HG02840 (cell line): Measurements from ENCODE around the gene STK26.
"Not testable (repeated sequence)": the region's sequence is repeated elsewhere in the genome, so short reads cannot be mapped to it uniquely, and the experiment has no call there.

Source experiments
- ATAC-seq: cut with Tn5 transposase; IDR thresholded peaks from one replicate; pipeline ENCODE4 v1.9.1; 2021; ENCODE audit warnings: mild to moderate bottlenecking, moderate library complexity, moderate number of reproducible peaks; ENCODE audit not compliant: unreplicated experiment, low FRiP score

Gene STK26

DNA sequence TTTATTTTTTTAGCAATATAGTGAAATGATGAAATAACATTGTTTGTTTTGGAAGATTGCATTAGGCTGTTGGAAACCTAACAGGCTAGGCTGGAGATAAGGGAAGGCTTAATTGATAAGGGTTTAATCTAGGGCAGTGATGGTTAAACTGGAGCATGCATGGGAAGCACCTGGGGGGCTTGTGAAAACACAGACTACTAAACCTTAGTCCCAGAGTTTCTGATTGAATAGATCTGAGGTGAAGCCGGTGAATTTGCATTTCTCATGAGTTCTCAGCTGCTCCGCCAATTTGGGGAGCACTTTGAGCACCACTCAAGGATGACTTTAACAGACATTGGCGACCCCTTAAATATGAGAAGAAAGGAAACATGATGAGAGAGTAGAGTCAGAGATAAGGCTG is 11.5 kb downstream of the STK26 start:
- no peak for ATAC-seq

DNA sequence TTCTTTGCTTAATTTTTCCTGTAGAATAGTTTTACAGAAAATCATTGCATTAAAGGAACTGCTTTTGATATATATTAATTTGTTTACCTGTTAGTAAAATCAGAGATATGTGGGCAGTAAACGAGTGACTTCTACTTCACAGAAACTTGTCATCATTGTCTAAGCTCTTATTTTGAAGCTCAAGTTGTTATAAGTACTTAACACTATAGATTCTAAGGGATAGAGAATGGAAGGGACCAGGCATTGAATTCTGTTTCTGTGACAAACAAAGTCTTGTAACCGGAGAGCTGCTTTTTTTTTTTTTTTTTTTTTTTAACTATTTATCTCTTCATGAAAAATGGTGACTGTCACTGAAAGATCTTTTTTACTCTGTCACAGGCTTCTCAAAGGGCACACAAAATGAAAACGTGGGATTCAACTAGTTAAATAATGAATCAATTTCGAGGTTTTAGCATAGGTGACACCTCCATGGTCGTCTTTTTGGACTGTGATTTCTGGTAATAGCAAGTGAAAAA is 14.4 kb downstream of the STK26 start:
- no peak for ATAC-seq

DNA sequence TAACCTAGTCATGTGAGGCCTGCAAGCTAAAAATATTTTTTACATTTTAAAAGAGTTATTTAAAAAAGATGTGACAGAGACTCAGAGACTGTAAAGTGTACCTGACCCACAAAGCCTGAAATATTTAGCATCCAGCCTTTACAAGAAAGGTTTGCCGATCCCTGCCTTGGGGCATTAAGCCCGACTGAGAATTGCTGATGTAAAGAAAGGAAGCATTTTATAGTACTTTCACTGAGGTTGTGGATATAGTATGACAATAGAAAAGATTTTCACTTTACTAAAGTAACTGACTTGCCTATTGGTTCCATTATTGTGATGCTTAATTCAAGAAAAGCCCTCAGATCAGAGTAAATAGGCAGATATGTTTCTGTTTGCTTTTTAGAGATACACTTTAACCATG is 17.0 kb downstream of the STK26 start:
- no peak for ATAC-seq

DNA sequence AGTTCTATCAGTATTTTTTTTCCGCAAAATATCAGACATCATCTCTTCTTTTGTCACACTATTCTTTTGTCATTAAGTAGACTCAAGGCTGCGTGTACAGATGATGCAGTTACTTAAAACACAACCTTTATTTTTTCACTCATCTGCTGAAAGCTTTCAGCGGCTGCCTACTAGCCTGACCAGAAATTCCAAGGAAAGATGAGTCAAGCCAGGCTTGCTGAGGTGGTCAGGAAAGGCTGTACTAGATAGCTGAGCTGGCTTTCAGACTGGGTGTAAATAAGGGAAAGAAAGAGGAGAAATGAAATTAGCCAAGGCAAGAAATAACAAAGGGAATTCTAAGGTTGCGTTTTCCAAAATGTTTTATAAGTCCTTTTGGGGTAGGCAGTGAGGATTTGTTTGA is 17.9 kb downstream of the STK26 start:
- no peak for ATAC-seq

DNA sequence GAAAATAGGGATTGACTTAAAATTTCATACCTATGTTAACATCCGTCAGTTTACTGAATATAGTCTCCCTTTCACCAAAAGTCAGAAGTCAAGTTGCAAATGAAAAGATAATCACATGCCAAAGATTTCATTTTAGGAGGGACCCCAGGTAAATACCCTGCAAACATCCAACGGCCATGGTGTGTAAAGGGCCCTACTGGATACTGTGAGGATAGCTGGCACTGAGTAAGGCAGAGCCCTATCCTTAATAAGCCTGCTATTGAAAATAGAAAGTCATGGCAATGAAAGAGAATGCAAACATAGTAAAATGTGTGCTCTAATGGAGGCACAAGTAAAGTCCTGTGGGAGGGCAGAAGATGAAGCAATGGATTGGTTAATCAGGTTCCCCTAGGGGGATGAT is 20.9 kb downstream of the STK26 start:
- ATAC-seq = no peak

DNA sequence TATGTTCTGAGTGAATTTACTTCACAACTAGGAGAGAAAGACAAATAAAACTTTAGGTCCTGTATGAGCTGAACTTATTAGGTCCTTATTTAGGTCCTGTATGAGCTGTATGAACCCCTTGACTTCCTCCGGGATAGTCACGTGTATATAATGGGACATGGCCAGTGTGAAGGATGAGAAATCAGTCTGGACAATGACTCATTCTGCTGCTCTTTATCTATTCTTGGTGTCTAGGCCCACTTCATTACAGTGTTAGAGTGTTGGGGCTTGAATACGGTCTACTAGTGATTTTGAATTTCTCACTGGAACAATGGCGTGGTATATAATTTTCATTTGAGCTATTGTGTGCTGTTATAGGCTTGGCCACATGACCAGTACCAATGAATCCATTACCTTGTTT is 21.9 kb downstream of the STK26 start:
- ATAC-seq = no peak

DNA sequence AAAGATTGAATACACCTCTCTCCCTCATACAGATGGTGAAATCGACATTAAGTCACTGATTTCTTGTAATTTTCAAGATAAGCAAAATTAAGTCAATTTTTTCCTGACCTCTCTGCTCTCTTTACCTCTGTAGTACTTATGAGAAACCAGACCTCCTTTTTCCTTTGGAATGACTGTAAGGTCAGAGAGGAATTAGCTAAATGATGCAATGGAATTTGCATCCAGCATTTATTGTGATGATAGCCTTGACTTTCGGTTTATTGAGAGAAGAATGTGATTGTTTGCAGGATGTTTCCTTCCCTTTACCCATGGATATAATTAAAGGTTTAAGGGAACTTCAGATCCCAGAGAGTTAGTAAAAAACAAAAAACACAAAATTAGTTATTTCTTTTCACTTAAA is 22.4 kb downstream of the STK26 start:
- no peak for ATAC-seq

DNA sequence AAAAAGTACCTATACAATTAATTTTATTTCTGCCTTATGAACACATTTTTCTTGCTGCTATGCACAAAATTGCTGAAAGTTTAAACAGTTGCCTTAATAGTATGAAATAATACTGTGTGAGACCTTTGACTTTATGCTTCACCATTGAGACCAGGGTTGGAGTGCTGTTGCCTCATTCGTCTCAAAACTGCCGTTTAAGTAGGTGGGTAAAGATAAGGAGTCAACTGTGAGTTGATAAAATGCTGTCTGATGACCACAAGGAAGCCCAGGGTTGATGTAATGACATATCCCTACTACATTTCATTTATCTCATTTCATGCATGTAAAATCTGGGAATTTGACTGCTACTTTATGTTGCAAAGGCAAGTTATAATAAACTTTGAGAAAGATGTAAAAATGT is 23.4 kb downstream of the STK26 start:
- ATAC-seq = no peak

DNA sequence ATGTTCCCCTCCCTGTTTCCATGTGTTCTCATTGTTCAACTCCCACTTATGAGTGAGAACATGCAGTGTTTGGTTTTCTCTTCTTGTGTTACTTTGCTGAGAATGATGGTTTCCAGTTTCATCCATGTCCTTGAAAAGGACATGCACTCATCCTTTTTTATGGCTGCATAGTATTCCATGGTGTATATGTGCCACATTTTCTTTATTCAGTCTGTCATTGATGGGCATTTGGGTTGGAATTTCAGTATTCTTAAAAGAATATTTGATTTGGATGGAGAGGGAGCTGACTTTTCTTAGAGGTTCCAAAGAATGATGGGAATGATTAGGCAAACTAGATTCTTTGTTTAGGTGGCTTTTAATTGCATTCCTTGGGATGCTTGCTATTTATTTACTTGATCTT is 28.7 kb downstream of the STK26 start:
- not testable (repeated sequence) for ATAC-seq

DNA sequence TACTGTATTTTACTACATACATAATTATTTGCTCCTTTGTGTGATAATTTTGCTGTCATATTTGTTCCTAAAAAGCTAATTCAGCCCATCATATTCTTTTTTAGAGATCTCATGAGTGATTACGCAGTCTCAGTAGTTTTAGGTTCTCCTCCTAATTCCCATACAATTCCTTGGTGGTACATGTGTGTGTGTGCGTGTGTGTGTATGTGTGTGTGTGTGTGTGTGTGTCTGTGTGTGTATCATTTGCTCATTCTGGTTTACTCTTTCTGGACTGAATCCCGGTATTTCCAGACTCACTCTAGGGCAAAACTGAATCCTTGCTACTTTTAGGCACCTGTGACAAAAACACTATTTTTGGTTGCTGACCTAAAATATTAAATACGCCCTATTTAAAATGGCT is 34.9 kb downstream of the STK26 start:
- ATAC-seq = no peak

DNA sequence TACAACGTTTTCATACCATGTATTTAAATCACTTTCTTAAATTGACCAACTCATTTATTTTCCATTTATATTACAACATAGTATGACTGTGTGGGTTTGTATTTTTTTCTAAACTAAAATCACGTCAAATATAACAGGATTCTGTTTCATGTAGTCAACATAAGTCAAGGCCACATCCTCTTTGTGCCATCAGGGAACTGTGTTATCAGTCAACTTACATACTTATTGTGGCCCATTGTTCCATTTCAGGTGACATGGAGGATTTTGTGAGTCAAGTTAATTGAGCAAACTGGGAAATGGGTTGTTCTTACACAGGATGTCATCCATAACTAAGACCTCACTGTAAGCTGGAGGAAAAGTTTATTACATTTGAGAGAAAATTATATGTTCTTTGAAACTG is 35.9 kb downstream of the STK26 start:
- ATAC-seq = no peak

DNA sequence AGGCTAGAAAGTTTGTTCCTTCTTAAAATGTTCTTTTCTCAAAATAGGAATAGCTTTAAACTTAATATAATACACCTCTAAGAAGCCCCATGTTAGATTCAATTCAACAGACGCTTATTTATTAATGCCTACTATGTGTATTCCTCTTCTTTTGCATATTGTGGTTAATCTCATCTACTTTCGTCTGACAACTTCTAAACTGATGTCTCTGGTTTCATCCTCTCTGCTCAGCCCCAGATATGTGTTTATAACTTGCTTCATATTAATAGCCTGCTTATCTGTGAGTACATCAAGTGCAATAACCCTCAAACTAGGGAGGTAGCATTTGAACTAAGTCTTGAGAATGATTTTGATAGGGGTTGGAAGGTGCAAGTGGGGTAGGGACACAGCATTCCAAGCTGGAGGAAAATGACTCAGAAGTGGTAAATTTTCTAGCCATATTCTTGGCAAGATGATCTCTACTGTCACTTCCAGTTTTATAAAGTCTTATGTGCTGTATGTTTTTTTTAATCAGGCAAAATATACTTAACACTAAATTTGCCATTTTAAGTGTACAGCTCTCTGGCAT is 37.0 kb downstream of the STK26 start:
- ATAC-seq = no peak

DNA sequence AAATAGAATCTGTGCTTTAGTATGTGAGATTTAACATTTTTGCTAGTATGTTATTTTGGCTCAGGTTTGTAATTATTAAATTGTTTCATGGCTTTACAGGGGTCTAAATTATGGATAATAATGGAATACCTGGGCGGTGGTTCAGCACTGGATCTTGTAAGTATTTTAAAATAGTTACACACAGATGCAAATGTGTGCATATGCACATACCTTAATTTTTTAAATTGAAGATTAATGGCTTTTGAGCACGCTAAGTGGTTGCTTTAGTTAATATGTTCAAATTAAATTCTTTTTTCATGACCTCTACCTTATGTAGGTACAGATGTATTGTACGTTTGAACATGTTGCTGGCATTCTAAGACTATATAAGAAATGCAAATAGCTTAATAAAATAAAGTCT is 40.2 kb downstream of the STK26 start:
- ATAC-seq = no peak

DNA sequence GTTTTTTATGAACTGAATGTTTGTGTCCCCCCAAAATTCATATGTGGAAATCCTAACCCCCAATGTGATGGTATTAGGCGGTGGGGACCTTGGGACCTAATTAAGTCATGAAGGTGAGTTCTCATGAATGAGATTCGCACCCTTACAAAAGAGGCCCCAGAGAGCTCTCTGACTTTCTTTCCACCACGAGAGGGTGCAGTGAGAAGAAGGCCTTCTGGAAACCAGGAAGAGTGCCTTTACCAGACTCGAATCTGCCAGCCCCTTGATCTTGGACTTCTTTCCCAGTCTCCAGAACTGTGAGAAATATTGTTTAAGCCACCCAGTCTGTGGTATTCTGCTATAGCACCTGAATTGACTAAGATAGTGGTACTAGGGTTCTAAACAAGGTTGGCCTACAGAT is 40.8 kb downstream of the STK26 start:
- no peak for ATAC-seq

DNA sequence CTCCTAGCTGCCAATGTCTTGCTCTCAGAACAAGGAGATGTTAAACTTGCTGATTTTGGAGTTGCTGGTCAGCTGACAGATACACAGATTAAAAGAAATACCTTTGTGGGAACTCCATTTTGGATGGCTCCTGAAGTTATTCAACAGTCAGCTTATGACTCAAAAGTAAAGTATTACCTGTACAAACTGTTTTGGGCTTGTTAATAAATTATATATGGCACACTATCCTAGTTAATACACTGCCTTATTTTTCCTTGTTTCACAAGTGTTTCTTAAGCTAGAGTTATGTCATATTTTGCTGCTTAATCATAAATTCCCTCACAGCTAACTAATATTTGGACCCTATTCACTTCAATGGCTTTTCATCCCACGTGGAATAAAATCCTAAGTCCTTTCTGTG is 45.3 kb downstream of the STK26 start:
- no peak for ATAC-seq

DNA sequence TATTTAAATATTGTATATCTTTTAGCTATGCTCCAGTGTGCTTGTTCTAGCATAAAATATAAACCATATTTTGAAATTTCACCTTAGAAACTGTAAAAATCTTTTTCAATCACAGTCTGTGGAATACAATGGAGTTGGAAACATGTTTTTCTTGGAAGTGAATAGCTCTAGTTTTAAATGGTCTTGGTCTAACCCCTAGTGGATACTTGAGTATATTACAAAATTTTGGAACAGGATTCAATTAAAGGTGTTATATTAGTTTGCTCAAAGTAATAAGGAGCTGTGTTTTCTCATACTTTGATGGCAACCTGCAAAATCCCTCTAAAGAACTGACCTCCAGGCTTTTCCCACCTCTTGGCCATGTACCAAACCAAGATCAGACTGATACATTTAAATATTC is 48.2 kb downstream of the STK26 start:
- no peak for ATAC-seq

DNA sequence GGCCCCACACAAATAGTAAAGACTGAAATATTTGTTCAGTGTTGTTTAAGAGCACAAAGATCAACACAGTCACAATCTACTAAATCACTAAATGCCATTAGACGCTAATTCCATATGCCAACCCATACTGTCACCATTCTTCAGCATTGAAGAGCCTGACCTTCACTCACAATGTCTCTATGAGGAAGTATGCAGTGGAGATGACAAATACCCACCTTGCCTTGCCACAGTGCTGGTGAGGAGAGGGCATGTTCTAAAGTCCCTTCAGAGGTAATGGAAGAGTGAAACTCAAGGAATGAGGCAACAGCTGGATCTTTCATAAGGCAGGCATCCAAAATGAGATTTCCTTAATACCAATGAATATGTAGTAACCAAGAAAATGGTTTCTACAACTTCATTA is 54.3 kb downstream of the STK26 start:
- no peak for ATAC-seq

DNA sequence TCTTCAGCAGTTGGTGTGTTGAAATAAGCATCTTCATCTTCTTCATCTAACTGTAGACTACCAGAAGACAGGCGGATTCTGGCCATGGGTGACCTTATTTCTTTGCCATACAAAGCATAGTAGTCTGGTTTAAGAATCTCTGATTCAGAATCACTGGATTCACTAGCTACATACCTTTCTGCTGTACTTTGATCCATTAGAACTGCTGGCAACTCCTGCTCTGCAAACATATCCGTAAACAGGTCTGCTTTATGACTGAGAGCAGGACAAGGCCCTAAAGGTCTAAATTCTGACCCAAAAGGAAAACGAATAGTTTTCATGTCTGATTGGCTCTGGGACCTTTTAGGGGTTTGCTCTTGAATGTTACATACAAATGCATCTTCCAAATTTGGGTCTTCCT is 54.8 kb downstream of the STK26 start:
- no peak for ATAC-seq

DNA sequence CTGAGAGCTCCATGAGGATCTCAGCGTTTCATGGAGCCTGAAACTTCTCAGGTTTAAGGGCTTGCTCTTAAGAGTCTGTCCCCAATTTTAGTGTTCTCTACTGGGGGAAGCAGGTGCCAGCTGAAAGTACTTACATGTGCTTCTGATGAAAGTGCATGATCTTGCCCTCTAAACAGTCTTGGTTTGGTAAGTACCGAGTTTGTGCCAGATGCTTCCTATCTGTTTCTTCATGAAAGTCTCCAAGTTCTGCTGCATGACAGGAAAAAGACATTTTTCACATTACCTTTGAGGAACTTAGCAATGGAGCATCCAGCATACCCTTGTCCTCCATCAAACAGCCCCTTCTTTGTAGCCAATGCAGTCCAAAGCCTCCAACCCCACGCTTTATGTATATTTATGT is 62.7 kb downstream of the STK26 start:
- ATAC-seq = no peak

DNA sequence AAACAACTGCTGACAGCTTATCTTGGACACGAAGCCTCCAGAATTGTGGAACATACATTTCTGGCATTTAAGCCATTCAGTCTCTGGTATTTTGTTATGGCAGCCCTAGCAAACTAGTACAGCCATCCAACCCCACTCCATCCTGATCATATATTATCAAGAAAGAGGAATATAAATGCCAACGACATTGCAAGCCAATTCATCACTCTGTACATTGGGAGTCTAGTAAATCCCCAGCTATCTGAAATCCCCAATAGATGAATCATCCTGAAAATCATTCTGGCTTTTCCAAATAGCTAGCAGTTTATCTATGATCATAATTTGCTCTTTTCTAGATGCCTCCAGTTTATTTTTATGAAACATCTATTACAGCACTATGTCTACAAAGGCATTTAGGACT is 63.6 kb downstream of the STK26 start:
- no peak for ATAC-seq

DNA sequence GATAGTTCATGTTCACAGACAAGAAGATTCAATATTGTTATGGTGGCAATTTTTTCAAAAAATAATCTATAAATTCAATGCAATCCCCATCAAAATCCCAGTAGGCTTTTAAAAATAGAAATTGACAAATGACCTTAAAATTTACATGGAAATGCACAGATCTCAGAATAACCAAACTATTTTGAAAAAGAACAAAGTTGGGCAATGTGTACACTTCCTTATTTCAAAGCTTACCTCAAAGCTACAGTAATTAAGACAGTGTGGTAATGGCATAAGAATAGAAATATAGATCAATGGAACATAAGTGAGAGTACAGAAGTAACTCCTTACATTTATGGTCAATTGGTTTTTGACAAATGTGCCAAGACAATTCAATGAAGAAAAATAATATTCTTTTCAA is 65.8 kb downstream of the STK26 start:
- ATAC-seq = no peak

DNA sequence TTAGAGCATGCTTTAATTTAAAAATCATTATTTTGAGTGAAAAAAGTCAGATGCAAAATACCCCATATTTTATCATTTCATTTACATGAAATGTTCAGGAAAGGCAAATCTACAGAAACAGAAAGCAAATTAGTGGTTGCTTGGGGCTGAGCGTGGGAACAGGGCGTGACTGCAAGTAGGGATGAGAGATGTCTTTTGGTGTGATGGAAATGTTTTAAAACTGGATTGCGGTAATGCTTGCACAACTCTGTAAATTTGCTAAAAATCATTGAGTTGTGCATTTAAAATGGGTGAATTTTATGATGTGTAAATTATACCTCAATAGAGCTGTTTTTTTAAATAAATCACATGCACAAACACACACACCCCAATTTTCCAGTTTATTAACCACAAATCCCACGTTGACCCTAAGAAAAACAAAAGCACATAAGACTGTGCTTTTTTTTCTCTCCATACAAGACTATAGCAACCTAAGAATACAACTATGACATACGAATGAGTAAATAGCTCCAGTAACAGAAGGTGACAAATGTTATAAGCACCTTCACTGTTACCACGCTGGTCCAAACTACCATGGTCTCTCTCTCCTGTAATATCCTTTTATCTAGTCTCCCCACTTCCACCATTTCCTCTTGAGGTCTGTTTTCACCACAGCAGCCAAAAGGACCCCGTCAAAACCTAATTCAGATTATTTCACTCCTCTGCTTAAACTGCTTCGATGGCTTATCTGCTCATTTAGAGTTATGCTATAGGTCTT is 67.5 kb downstream of the STK26 start:
- no peak for ATAC-seq
